ENCODE results near the gene JMJD4. TPM values are rescaled to one million over a fixed set of nuclear protein-coding genes. Genes with fewer than 3 reads are reported as not detected.

Gene JMJD4
- total RNA-seq, 2 experiments from 2014 or later, result 16.8 to 17.3 TPM

DNA sequence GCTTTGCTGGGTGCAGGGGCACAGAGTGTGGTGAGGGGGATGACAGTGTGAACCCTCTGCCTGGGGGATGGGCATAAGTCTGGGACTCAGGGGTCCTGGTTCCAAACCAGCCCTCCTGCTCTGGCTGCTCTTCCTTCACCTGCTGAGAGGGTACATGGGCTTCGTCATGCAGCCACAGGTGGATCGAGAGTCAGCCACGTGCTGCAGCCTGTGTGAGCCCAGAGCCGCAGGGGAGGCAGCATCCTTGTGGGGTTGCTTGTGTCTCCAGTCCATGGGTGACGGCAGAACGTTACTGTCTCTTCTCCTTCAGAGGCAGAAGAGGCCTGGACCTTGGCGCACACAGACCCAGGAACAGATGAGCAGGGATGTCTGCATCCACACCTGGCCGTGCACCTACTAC lies 12.3 kb upstream of the JMJD4 start:
- POLR2A ChIA-PET, result no interaction called here
- no peak overlapping the region for H3K27ac Mint-ChIP-seq
- no peaks in the 10 kb centered on the region for H3K9me3 Mint-ChIP-seq (ENCODE audit: insufficient read depth)
- no peak for DNase-seq
- H3K4me3 Mint-ChIP-seq, result no peak overlapping the region
- peaks cover 24% of the 10 kb centered on the region for H3K4me1 Mint-ChIP-seq (ENCODE audit: low read depth)
- CTCF ChIA-PET, result interaction anchor here (1.1 kb wide), 1 partner anchor 18 kb away, joined by 4 read pairs; no protein-coding TSS in a partner anchor
- H3K27me3 Mint-ChIP-seq (ENCODE audit: low read depth), result no peaks in the 10 kb centered on the region
- peaks cover 10% of the 10 kb centered on the region for H3K36me3 Mint-ChIP-seq (ENCODE audit: low read depth)
- no peak for ATAC-seq

DNA sequence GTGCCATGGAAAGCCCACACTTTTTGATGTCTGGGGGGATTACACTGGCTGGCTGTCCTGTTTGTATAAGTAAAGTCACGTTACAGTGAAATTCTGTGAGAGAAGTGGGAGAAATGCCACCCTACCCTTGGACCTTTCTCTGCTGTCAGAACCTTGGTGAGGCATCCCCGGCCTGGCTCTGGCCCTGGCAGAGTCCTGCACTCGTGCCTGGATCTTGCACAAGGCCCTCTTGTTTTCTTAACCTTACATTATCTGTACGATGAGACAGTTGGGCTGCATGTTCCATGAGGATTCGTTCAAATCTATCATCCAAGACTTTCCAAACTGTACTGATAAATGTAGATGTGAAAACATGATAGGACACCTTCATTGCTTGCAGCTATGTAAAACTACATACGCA lies 11.6 kb upstream of the JMJD4 start:
- Mint-ChIP-seq H3K27ac (no peak overlapping the region), H3K27me3 (ENCODE audit: low read depth) (no peaks in the 10 kb centered on the region), H3K36me3 (ENCODE audit: low read depth) (peaks cover 10% of the 10 kb centered on the region), H3K4me3 (no peak overlapping the region), H3K4me1 (ENCODE audit: low read depth) (peaks cover 24% of the 10 kb centered on the region), H3K9me3 (ENCODE audit: insufficient read depth) (no peaks in the 10 kb centered on the region)
- no peak for ATAC-seq
- ChIA-PET CTCF (no interaction called here), POLR2A (no interaction called here)
- no peak for DNase-seq

DNA sequence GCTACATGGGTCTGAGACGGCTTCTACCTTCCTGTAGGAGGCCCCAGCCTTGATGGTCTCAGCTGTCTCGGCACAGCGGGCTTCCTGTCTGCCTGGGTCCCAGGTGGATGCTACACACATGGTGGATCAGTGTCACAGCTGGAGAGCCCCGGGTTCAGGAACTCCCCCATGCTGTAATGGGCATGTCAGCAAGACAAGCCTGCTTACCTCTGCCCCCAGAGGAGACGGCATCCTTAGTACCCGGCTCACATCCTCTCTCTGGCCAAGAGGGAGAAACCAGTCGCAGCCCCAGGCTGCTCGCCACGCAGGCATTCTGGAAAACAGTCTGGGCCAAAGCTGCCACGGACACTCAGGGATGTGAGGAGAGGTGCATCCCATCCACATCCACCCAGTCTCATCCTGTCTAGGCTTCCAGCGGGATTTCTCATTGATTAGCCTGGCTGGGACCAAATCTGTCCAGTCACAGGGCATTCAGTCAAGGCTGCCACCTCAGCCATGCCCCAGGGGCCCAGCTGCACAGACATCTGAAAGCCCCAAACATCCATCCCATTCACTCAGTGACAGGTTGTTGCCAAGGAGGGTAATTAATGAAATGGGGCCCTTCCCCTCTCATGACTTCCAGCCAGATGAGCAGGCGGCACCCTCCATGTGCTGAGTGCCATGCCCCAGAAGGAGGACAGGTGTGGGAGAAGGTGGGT lies 10.6 kb upstream of the JMJD4 start:
- POLR2A ChIA-PET, result no interaction called here
- no peaks in the 10 kb centered on the region for H3K9me3 Mint-ChIP-seq (ENCODE audit: insufficient read depth)
- H3K36me3 Mint-ChIP-seq (ENCODE audit: low read depth), result peaks cover 6% of the 10 kb centered on the region
- CTCF ChIA-PET, result interaction anchor here (1.2 kb wide), 1 partner anchor 16 kb away, joined by 3 read pairs; no protein-coding TSS in a partner anchor
- peaks cover 24% of the 10 kb centered on the region for H3K4me1 Mint-ChIP-seq (ENCODE audit: low read depth)
- DNase-seq (no peak), ATAC-seq (no peak)
- H3K27ac Mint-ChIP-seq, result no peak overlapping the region
- no peaks in the 10 kb centered on the region for H3K27me3 Mint-ChIP-seq (ENCODE audit: low read depth)
- no peak overlapping the region for H3K4me3 Mint-ChIP-seq

DNA sequence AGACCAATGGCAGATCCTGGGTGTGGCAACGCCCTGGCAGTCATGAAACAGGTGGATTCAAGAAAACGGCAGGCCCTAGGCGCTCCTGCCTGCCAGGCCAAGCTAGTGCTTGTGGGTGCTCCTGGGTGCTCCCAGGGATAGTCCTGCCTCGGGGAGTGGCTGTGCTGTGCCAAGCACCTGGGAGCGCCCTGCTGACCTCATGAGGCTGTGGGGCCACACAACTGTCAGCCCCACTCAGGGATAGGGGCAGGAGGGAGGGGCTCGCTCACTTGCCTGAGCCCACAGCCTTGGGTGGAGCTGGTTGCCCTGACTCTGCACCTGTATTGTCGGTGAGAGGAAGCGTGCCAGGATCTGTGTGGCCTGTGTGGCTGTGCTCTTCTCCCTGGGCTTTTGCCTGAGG lies 9.6 kb upstream of the JMJD4 start:
- Mint-ChIP-seq H3K9me3 (ENCODE audit: insufficient read depth) (no peaks in the 10 kb centered on the region), H3K27me3 (ENCODE audit: low read depth) (no peaks in the 10 kb centered on the region), H3K4me3 (no peak overlapping the region), H3K36me3 (ENCODE audit: low read depth) (peaks cover 6% of the 10 kb centered on the region), H3K4me1 (ENCODE audit: low read depth) (peaks cover 32% of the 10 kb centered on the region), H3K27ac (peak overlapping the region; percentile 66)
- POLR2A ChIA-PET, result no interaction called here
- no peak for ATAC-seq
- no peak for DNase-seq
- CTCF ChIA-PET, result no interaction called here

DNA sequence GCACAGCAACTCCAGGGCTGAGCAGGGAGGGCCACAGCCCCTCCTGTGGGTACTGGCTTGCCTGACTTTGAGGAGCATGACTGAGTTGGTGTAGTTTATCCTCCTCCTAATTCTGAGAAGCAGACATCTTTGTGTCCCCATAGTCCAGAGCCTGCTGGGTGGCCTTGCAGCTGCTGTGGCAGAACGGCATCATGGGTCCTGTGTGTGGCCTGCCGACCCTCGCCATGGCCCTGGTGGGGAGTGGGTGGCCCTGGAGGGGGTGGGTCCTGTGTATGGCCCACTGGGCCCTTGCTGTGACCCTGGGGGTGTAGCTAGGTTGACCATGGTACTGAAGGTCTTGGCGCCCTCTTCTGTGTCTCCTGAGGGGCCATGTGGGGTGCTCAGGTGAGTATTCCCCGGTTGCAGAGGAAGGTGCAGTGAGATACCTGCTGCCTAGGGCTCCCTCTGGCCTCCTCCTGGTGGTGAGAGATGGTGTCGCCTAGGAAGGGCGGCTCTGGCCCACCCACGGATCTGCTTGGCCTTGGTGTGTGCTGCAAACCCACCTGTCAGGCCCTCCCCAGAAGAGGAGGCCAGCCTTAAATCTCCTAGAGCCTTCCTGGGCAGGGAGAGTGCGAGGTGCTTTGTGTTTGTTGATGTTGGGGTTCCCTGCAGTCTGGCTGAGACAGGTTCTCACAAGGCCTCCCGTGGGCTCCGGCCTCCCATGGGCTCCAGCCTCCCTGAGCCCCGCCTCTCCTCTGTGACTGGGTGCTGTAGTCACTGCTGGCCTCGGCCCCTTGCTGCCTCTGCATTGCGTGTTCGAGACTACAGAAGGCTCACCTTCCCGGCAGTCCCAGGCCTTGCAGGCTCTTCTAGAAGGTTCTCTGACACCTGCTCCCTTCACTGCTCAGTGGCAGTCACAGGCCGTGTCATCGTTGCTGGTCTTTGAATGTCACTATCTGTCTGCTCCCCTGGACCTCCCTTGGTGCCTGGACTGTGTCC lies 7.9 kb upstream of the JMJD4 start:
- no peak overlapping the region for H3K27ac Mint-ChIP-seq
- no peak overlapping the region for H3K4me3 Mint-ChIP-seq
- peaks cover 23% of the 10 kb centered on the region for H3K4me1 Mint-ChIP-seq (ENCODE audit: low read depth)
- no peaks in the 10 kb centered on the region for H3K27me3 Mint-ChIP-seq (ENCODE audit: low read depth)
- no peaks in the 10 kb centered on the region for H3K36me3 Mint-ChIP-seq (ENCODE audit: low read depth)
- H3K9me3 Mint-ChIP-seq (ENCODE audit: insufficient read depth), result no peaks in the 10 kb centered on the region
- CTCF ChIA-PET, result no interaction called here
- ATAC-seq (no peak), DNase-seq (no peak)
- POLR2A ChIA-PET, result no interaction called here

DNA sequence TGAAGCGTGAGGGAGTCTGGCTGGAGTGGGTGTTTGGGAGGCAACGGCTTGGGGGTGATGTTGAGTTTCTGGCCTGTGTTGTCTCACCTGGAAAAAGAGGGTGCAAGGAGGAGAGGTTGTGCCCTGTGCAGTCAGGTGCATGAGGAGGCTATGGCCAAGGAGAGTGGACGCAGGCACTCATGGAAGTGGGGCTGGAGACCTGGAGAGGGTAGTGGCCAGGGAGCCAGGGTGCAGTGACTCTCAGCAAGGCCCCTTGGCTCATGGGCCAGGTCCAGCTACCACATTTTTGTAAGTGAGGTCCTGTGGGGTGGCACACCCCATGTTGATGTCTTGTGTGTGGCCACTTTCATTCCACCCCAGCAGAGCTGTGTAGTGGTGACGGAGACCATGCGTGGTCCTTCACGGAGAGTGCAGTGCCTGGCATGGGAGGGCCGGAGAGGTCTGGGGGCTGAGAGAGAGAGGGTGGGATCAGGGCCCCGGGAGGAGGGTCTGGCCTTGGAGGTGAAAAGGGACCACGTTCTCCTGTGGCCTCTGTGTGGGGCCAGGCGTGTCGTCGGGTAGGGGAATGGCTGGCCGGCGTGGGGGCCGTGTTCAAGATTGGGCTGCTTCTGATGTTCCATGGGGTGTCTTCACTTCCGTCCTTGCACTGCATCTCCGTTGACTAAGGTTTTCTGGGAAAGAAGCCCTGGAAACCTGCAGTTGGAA lies 6.2 kb upstream of the JMJD4 start:
- no peak overlapping the region for H3K4me3 Mint-ChIP-seq
- ChIA-PET CTCF (no interaction called here), POLR2A (no interaction called here)
- H3K27ac Mint-ChIP-seq, result no peak overlapping the region
- H3K9me3 Mint-ChIP-seq (ENCODE audit: insufficient read depth), result no peaks in the 10 kb centered on the region
- no peak for DNase-seq
- no peaks in the 10 kb centered on the region for H3K36me3 Mint-ChIP-seq (ENCODE audit: low read depth)
- no peak for ATAC-seq
- no peaks in the 10 kb centered on the region for H3K27me3 Mint-ChIP-seq (ENCODE audit: low read depth)
- peaks cover 28% of the 10 kb centered on the region for H3K4me1 Mint-ChIP-seq (ENCODE audit: low read depth)

DNA sequence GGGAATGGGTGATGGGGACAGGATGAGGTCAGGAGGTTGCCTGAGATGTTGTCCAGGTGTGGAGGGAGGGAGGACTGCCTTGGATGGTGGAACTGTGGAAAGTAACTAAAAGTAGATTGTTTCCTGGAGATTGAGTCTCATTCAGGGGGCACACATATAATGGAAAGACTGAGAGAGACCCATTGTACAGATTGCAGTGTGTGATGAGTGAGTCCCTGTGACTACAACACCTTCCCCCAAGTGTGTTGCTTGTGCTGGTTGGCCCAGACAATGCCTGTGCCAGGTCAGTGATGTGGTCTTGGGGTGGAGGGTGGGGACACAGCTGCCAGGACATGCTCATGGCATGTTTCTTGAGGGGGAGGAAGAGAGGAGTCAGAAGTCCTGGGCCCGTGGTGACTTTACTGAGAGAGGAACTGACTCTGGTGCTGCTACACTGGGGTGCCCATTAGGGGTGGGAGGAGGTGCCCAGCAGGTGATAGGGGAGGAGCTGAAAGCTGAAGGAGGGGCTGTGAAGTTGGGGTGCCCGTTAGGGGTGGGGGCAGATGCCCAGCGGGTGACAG lies 5.4 kb upstream of the JMJD4 start:
- Mint-ChIP-seq H3K27me3 (ENCODE audit: low read depth) (no peaks in the 10 kb centered on the region), H3K4me1 (ENCODE audit: low read depth) (peaks cover 36% of the 10 kb centered on the region), H3K4me3 (no peak overlapping the region), H3K36me3 (ENCODE audit: low read depth) (no peaks in the 10 kb centered on the region), H3K9me3 (ENCODE audit: insufficient read depth) (no peaks in the 10 kb centered on the region), H3K27ac (peak overlapping the region; percentile 3)
- DNase-seq, result no peak
- no peak for ATAC-seq
- POLR2A ChIA-PET, result no interaction called here
- CTCF ChIA-PET, result no interaction called here

DNA sequence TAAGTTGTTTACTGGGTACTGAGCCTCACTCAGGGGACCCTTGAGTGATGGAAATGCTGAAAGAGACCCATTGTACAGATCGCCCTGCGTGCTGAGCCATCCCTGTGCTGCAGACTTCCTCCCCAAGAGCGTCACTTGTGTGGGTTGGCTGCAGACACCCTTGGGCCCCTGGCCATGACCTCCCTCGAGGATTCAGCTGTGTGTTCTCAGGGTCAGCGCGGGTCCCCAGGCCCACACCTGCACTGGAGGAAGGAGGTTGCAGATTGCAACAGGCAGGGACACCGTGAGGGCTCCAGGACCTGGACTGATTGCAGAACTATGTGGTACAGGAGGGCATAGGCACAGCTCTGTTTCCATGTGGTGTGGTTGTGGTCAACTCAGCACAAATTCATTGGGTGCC lies 4.5 kb upstream of the JMJD4 start:
- ATAC-seq, result no peak
- no peak overlapping the region for H3K27ac Mint-ChIP-seq
- POLR2A ChIA-PET, result no interaction called here
- peaks cover 30% of the 10 kb centered on the region for H3K4me1 Mint-ChIP-seq (ENCODE audit: low read depth)
- no peak for DNase-seq
- no peaks in the 10 kb centered on the region for H3K36me3 Mint-ChIP-seq (ENCODE audit: low read depth)
- CTCF ChIA-PET, result no interaction called here
- no peaks in the 10 kb centered on the region for H3K27me3 Mint-ChIP-seq (ENCODE audit: low read depth)
- no peaks in the 10 kb centered on the region for H3K9me3 Mint-ChIP-seq (ENCODE audit: insufficient read depth)
- H3K4me3 Mint-ChIP-seq, result no peak overlapping the region

DNA sequence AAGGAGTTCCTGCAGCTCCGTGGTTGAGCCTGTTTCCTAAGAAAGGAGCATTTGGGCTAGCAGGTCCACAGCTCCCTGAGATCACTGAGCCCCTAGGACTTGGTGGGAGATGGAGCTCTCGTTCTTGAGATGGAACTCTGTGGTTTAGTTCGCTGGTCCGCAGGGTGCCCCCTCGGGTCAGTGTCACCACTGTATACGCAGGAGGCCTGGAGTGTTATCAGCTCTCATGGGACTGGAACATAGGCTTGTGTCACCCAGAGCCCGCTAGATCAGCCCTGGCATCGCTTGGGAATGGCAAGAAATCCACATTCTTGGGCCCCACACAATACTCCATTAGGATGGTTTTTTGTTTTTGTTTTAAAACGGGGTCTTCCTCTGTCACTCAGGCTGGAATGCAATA lies 3.7 kb upstream of the JMJD4 start:
- Mint-ChIP-seq H3K27me3 (ENCODE audit: low read depth) (no peaks in the 10 kb centered on the region), H3K4me3 (no peak overlapping the region), H3K4me1 (ENCODE audit: low read depth) (peaks cover 32% of the 10 kb centered on the region), H3K27ac (no peak overlapping the region), H3K36me3 (ENCODE audit: low read depth) (peaks cover 2% of the 10 kb centered on the region), H3K9me3 (ENCODE audit: insufficient read depth) (no peaks in the 10 kb centered on the region)
- ATAC-seq, result no peak
- ChIA-PET POLR2A (no interaction called here), CTCF (no interaction called here)
- no peak for DNase-seq

DNA sequence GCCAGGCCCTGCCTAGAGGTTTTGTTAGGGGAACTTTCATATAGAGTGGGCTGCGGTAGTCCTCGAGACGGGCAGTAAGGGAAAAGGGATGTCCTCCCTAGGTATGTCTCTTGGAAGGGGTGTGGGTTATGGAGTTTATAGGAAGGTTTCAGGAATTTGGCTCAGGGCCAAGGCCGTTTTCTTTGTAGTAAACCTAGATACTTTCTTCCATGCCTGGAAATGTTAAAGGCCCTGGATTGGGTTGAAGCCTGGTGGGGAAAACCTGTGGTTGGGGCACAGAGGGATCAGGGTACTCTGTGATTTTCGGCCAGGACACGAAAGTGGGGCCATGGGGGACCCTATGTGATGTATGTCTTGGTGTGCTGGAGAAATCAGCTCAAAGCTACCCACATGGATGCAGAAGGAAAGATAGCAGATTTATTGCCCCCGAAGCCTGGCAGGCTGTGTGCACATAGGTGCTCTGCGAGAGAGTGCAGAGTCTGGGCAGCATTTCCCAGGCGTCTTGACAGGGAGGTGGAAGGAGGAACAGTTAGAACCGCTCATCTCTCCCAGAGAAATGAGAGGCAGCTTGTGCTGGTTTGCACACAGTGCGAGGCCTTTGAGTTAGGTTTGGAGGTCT lies 1.8 kb upstream of the JMJD4 start:
- DNase-seq, result no peak
- POLR2A ChIA-PET, result no interaction called here
- H3K4me1 Mint-ChIP-seq (ENCODE audit: low read depth), result peaks cover 37% of the 10 kb centered on the region
- ATAC-seq, result no peak
- H3K9me3 Mint-ChIP-seq (ENCODE audit: insufficient read depth), result no peaks in the 10 kb centered on the region
- peaks cover 16% of the 10 kb centered on the region for H3K36me3 Mint-ChIP-seq (ENCODE audit: low read depth)
- H3K4me3 Mint-ChIP-seq, result peak overlapping the region; percentile 34
- no peak overlapping the region for H3K27ac Mint-ChIP-seq
- no peaks in the 10 kb centered on the region for H3K27me3 Mint-ChIP-seq (ENCODE audit: low read depth)
- CTCF ChIA-PET, result no interaction called here

DNA sequence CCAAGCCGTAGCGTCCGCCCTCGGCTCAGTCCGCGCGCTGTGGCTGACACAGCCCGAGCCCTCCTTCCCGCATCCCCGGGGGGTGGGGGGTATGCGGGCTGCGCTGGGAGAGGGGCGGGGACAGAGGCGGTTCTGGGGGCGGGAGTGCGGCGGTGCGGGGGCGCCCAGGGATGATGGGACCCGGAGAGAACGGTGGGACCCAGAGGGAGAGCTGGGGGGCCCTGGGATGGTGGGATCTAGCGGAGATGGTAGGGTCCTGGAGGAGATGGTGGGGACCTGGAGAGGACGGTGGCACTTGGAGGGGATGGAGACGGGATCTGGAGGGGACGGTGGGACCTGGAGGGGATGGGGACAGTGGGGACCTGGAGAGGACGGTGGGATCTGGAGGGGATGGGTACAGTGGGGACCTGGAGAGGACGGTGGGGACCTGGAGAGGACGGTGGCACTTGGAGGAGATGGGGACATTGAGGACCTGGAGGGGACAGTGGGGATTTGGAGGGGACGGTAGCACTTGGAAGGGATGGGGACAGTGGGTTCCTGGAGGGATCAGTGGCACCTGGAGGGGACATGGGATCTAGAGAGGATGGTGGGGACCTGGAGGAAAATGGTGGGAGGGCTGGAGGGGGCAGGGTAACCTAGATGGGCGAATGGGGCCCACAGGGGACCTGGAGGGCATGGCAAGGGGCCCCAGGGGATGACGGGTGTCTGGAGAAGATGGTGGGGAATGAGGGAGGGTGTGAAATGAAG lies 610 bp upstream of the JMJD4 start:
- no peaks in the 10 kb centered on the region for H3K27me3 Mint-ChIP-seq (ENCODE audit: low read depth)
- H3K4me3 Mint-ChIP-seq, result peak overlapping the region; percentile 89
- H3K27ac Mint-ChIP-seq, result peak overlapping the region; percentile 90
- peaks cover 16% of the 10 kb centered on the region for H3K36me3 Mint-ChIP-seq (ENCODE audit: low read depth)
- H3K9me3 Mint-ChIP-seq (ENCODE audit: insufficient read depth), result no peaks in the 10 kb centered on the region
- ChIA-PET CTCF (interaction anchor here (1.0 kb wide), 1 partner anchor 52 kb away, joined by 3 read pairs; no protein-coding TSS in a partner anchor), POLR2A (no interaction called here)
- peaks cover 37% of the 10 kb centered on the region for H3K4me1 Mint-ChIP-seq (ENCODE audit: low read depth)
- ATAC-seq (no peak), DNase-seq (no peak)
